HCT116 (cell line): ENCODE results near the gene ZBTB37. TPM values are rescaled to one million over a fixed set of nuclear protein-coding genes. Genes with fewer than 3 reads are reported as not detected.

ENCODE experiments used
- ATAC-seq: fragments of 200-7000 bp; cut with Tn5 transposase; 2 replicates; pipeline ENCODE4 v1.9.1; 2020; ENCODE audit warnings: mild to moderate bottlenecking, moderate library complexity
- BruUV-seq: library from RNA; stranded (reverse); fragments of 400-500 nt; replicated peaks from 2 replicates; lab custom pipeline; 2021; lab: Mats Ljungman, UMichigan
- CTCF ChIA-PET: fragments of 300-600 bp; sonication (Branson Sonifier 250); formaldehyde crosslinking; loops from one replicate; lab custom pipeline; 2021; ENCODE audit warnings: antibody characterized with exemption; lab: Charles Lee
- POLR2A ChIA-PET: fragments of 300-600, 350-600 bp; sonication (Branson Sonifier 250); formaldehyde crosslinking; loops from one replicate; lab custom pipeline; 2021; ENCODE audit warnings: antibody characterized with exemption; lab: Charles Lee
- RAD21 ChIA-PET, 2 experiments: fragments of 300-600 bp; sonication (Branson Sonifier 250); formaldehyde crosslinking; loops; one replicate each; lab custom pipeline; 2023; ENCODE audit warnings: low total read pairs in 2 of 2; ENCODE audit not compliant: uncharacterized antibody in 2 of 2, unreplicated experiment in 2 of 2, low non-redundant PET in 1 of 2; lab: Charles Lee
- DNase-seq: peaks from one replicate; pipeline ENCODE4 v3.0.0-alpha.2; 2010; ENCODE audit warnings: low read depth, low spot score
- H2AFZ ChIP-seq: fragments of 200-600 bp; shearing (Covaris generic), sonication (generic); 2 replicates; pipeline ENCODE4 v1.6.1; 2017; ENCODE audit warnings: low read depth, mixed run types, mixed read lengths, antibody characterized with exemption, low read length; ENCODE audit not compliant: poor library complexity, severe bottlenecking
- H3K27ac ChIP-seq: 2 replicates; pipeline ENCODE4 v1.5.1; 2012; ENCODE audit warnings: low read depth, low read length
- H3K27me3 ChIP-seq: fragments of 200-600 bp; sonication (generic); 2 replicates; pipeline ENCODE4 v1.6.1; 2016; ENCODE audit warnings: mixed run types, low read length, mixed read lengths; ENCODE audit not compliant: insufficient read depth
- H3K36me3 ChIP-seq, 2 experiments: fragments of 200-500 bp in 1 of 2; fragments of 200-600 bp in 1 of 2; sonication (Bioruptor generic) in 1 of 2; sonication (generic) in 1 of 2; 2 replicates each; pipeline versions ENCODE4 v1.5.1 to v1.6.1; 2014 to 2016; ENCODE audit warnings: low read length in 2 of 2, inconsistent platforms in 1 of 2, mixed read lengths in 1 of 2, mixed run types in 1 of 2; ENCODE audit not compliant: insufficient read depth in 2 of 2, control insufficient read depth in 1 of 2
- H3K4me1 ChIP-seq, 2 experiments: fragments of 200-600 bp in 1 of 2; sonication (generic) in 1 of 2; 2 replicates each; pipeline versions ENCODE4 v1.5.1 to v1.6.1; 2012 to 2017; ENCODE audit warnings: low read length in 2 of 2, inconsistent platforms in 1 of 2, mild to moderate bottlenecking in 1 of 2, mixed read lengths in 1 of 2, mixed run types in 1 of 2, moderate library complexity in 1 of 2; ENCODE audit not compliant: insufficient read depth in 2 of 2, control insufficient read depth in 1 of 2
- H3K4me2 ChIP-seq: fragments of 200-600 bp; sonication (generic); 2 replicates; pipeline ENCODE4 v1.6.1; 2017; ENCODE audit warnings: mixed run types, low read length, mixed read lengths
- H3K4me3 ChIP-seq, 2 experiments: fragments of 200-600 bp in 1 of 2; sonication (generic) in 1 of 2; replicated peaks in 1 of 2; 2 replicates each; pipeline ENCODE4 v1.5.1; 2011 to 2016; ENCODE audit warnings: low read length in 2 of 2, control low read depth in 1 of 2, low read depth in 1 of 2, mild to moderate bottlenecking in 1 of 2, mixed read lengths in 1 of 2, mixed run types in 1 of 2
- H3K79me2 ChIP-seq: fragments of 200-600 bp; sonication (generic); 2 replicates; pipeline ENCODE4 v1.6.1; 2017; ENCODE audit warnings: mild to moderate bottlenecking, mixed run types, low read length, moderate library complexity, mixed read lengths; ENCODE audit not compliant: insufficient read depth
- H3K9ac ChIP-seq: fragments of 200-600 bp; sonication (generic); 2 replicates; pipeline ENCODE4 v1.6.1; 2016; ENCODE audit warnings: low read length, mixed read lengths
- H3K9me2 ChIP-seq: fragments of 200-600 bp; sonication (generic), shearing (Covaris generic); 2 replicates; pipeline ENCODE4 v1.6.1; 2017; ENCODE audit warnings: mixed run types, mild to moderate bottlenecking, moderate library complexity; ENCODE audit not compliant: insufficient read depth
- H3K9me3 ChIP-seq, 2 experiments: fragments of 200-500 bp in 1 of 2; fragments of 200-600 bp in 1 of 2; sonication (Bioruptor generic) in 1 of 2; sonication (generic) in 1 of 2; 2 replicates each; pipeline ENCODE4 v1.6.1; 2014 to 2017; ENCODE audit warnings: low read length in 2 of 2, mixed read lengths in 2 of 2, inconsistent platforms in 1 of 2, low read depth in 1 of 2, mild to moderate bottlenecking in 1 of 2, mixed run types in 1 of 2, moderate library complexity in 1 of 2; ENCODE audit not compliant: control insufficient read depth in 1 of 2, insufficient read depth in 1 of 2
- H4K20me1 ChIP-seq: fragments of 200-600 bp; sonication (generic), shearing (Covaris generic); 2 replicates; pipeline ENCODE4 v1.6.1; 2017; ENCODE audit warnings: mixed run types, mild to moderate bottlenecking, moderate library complexity; ENCODE audit not compliant: insufficient read depth
- CBX3 ChIP-seq: IDR thresholded peaks from 2 replicates; pipeline ENCODE4 v1.6.1; 2012; ENCODE audit warnings: low read depth
- CEBPB ChIP-seq: IDR thresholded peaks from 2 replicates; pipeline ENCODE4 v1.6.1; 2012; ENCODE audit warnings: low read depth
- EGR1 ChIP-seq: IDR thresholded peaks from 2 replicates; pipeline ENCODE4 v1.6.1; 2012; ENCODE audit warnings: low read depth
- ELF1 ChIP-seq: IDR thresholded peaks from 2 replicates; pipeline ENCODE4 v1.6.1; 2012; ENCODE audit warnings: low read depth, borderline replicate concordance
- EZH2 ChIP-seq: fragments of 200-600 bp; sonication (generic); IDR thresholded peaks from 2 replicates; pipeline ENCODE4 v1.6.1; 2017; ENCODE audit warnings: antibody characterized with exemption, mixed run types
- FOSL1 ChIP-seq: IDR thresholded peaks from 2 replicates; pipeline ENCODE4 v1.6.1; 2012; ENCODE audit warnings: low read depth
- JUND ChIP-seq: IDR thresholded peaks from 2 replicates; pipeline ENCODE4 v1.6.1; 2012
- POLR2AphosphoS5 ChIP-seq: IDR thresholded peaks from 2 replicates; pipeline ENCODE4 v1.6.1; 2011; ENCODE audit warnings: mild to moderate bottlenecking, low read depth, low read length, moderate library complexity
- RAD21 ChIP-seq: IDR thresholded peaks from 2 replicates; pipeline ENCODE4 v1.6.1; 2012; ENCODE audit warnings: low read depth, mild to moderate bottlenecking
- SIN3A ChIP-seq: IDR thresholded peaks from 2 replicates; pipeline ENCODE4 v1.6.1; 2012; ENCODE audit warnings: low read depth
- SP1 ChIP-seq: IDR thresholded peaks from 2 replicates; pipeline ENCODE4 v1.6.1; 2012; ENCODE audit warnings: low read depth
- SRF ChIP-seq: IDR thresholded peaks from 2 replicates; pipeline ENCODE4 v1.6.1; 2012; ENCODE audit warnings: low read depth
- TCF7L2 ChIP-seq: IDR thresholded peaks from 2 replicates; pipeline ENCODE4 v1.7.0; 2011; ENCODE audit warnings: borderline replicate concordance, inconsistent platforms; ENCODE audit not compliant: insufficient read depth, insufficient read length; ENCODE audit errors: extremely low read depth
- YY1 ChIP-seq: IDR thresholded peaks from 2 replicates; pipeline ENCODE4 v1.6.1; 2011; ENCODE audit warnings: low read length, low read depth, moderate library complexity, mild to moderate bottlenecking; ENCODE audit not compliant: insufficient replicate concordance; ENCODE audit errors: extremely low read depth
- ZFX ChIP-seq: fragments of 450-650 bp; IDR thresholded peaks from 2 replicates; pipeline ENCODE4 v1.6.1; 2017
- intact Hi-C: fragments of 100-400 bp; cut with micrococcal nuclease; formaldehyde crosslinking; loops from 2 replicates; pipeline ENCODE4 v1.10.0; 2022
- total RNA-seq: library from RNA; stranded (reverse); gene quantifications from one replicate; pipeline ENCODE4 v1.2.1, GENCODE V29; 2021; ENCODE audit not compliant: unreplicated experiment
- TF ChIP-seq, protein P1 (sequence below), 3 experiments: fragments of 200-600 bp in 1 of 3; sonication (generic) in 1 of 3; IDR thresholded peaks in 2 of 3; conservative IDR thresholded peaks in 1 of 3; 2 replicates each; pipeline ENCODE4 v1.5.1; 2012 to 2017; ENCODE audit warnings: low read depth in 2 of 3, low read length in 2 of 3, antibody characterized with exemption in 1 of 3, borderline replicate concordance in 1 of 3, control low read depth in 1 of 3, mild to moderate bottlenecking in 1 of 3, mixed read lengths in 1 of 3, mixed run types in 1 of 3, moderate library complexity in 1 of 3; ENCODE audit not compliant: insufficient read depth in 1 of 3
- TF ChIP-seq, protein P2 (sequence below): IDR thresholded peaks from 2 replicates; pipeline ENCODE4 v1.6.1; 2011; ENCODE audit warnings: mild to moderate bottlenecking, low read length, moderate library complexity; ENCODE audit not compliant: insufficient replicate concordance; ENCODE audit errors: extremely low read depth
- TF ChIP-seq, protein P3 (sequence below): IDR thresholded peaks from 2 replicates; pipeline ENCODE4 v1.6.1; 2012
- TF ChIP-seq, protein P4 (sequence below): IDR thresholded peaks from 2 replicates; pipeline ENCODE4 v1.6.1; 2012; ENCODE audit warnings: low read depth

The ZBTB37 gene
- total RNA-seq, 1 experiment from 2014 or later = 9.5 TPM

DNA sequence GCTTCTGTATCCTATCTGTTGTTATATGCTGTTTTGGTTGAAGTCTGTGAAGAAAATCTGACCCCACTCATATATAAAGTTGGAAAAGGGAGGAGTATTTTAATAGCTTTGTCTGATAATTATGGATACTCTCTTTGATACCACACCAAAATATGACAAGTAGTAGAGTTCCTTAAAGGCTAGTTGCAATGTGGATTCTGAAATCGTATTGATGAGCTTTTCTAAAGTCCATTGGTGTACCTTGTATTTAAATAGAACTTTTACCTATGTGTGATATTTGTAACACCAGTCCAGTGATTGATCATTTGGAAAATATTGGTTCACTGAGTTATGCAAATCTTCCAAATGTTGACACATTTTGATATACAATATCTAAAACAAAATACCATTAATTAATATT is 8.1 kb upstream of the ZBTB37 start:
- RAD21 ChIA-PET = no interaction called here
- intact Hi-C loops = loop anchor here (10.0 kb wide), 1 partner anchor 355 kb away; no protein-coding TSS in a partner anchor
- BruUV-seq = no TSS peak
- ATAC-seq = no peak
- Histone ChIP-seq H3K9me3 (no peaks in the 10 kb centered on the region), H3K4me3 (no peak overlapping the region), H3K9ac (no peak overlapping the region)
- CTCF ChIA-PET = no interaction called here
- TF ChIP-seq, protein P1, sequence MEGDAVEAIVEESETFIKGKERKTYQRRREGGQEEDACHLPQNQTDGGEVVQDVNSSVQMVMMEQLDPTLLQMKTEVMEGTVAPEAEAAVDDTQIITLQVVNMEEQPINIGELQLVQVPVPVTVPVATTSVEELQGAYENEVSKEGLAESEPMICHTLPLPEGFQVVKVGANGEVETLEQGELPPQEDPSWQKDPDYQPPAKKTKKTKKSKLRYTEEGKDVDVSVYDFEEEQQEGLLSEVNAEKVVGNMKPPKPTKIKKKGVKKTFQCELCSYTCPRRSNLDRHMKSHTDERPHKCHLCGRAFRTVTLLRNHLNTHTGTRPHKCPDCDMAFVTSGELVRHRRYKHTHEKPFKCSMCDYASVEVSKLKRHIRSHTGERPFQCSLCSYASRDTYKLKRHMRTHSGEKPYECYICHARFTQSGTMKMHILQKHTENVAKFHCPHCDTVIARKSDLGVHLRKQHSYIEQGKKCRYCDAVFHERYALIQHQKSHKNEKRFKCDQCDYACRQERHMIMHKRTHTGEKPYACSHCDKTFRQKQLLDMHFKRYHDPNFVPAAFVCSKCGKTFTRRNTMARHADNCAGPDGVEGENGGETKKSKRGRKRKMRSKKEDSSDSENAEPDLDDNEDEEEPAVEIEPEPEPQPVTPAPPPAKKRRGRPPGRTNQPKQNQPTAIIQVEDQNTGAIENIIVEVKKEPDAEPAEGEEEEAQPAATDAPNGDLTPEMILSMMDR (IDR thresholded peaks at IDR 0.05 in 2 of 3, conservative IDR thresholded peaks at IDR 0.05 in 1 of 3; ENCODE audit: borderline replicate concordance in 1 of 3, insufficient read depth in 1 of 3, low read depth in 2 of 3, low read length in 2 of 3) = no peak
- TF ChIP-seq YY1 (no peak), EGR1 (no peak), POLR2AphosphoS5 (no peak), CEBPB (no peak), SIN3A (no peak), RAD21 (no peak), CBX3 (no peak), EZH2 (no peak), JUND (no peak), FOSL1 (no peak), SRF (no peak), ZFX (no peak), TCF7L2 (no peak), ELF1 (no peak), SP1 (no peak)
- TF ChIP-seq, protein P2, sequence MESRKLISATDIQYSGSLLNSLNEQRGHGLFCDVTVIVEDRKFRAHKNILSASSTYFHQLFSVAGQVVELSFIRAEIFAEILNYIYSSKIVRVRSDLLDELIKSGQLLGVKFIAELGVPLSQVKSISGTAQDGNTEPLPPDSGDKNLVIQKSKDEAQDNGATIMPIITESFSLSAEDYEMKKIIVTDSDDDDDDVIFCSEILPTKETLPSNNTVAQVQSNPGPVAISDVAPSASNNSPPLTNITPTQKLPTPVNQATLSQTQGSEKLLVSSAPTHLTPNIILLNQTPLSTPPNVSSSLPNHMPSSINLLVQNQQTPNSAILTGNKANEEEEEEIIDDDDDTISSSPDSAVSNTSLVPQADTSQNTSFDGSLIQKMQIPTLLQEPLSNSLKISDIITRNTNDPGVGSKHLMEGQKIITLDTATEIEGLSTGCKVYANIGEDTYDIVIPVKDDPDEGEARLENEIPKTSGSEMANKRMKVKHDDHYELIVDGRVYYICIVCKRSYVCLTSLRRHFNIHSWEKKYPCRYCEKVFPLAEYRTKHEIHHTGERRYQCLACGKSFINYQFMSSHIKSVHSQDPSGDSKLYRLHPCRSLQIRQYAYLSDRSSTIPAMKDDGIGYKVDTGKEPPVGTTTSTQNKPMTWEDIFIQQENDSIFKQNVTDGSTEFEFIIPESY = no peak
- TF ChIP-seq, protein P3, sequence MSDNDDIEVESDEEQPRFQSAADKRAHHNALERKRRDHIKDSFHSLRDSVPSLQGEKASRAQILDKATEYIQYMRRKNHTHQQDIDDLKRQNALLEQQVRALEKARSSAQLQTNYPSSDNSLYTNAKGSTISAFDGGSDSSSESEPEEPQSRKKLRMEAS = no peak
- TF ChIP-seq, protein P4, sequence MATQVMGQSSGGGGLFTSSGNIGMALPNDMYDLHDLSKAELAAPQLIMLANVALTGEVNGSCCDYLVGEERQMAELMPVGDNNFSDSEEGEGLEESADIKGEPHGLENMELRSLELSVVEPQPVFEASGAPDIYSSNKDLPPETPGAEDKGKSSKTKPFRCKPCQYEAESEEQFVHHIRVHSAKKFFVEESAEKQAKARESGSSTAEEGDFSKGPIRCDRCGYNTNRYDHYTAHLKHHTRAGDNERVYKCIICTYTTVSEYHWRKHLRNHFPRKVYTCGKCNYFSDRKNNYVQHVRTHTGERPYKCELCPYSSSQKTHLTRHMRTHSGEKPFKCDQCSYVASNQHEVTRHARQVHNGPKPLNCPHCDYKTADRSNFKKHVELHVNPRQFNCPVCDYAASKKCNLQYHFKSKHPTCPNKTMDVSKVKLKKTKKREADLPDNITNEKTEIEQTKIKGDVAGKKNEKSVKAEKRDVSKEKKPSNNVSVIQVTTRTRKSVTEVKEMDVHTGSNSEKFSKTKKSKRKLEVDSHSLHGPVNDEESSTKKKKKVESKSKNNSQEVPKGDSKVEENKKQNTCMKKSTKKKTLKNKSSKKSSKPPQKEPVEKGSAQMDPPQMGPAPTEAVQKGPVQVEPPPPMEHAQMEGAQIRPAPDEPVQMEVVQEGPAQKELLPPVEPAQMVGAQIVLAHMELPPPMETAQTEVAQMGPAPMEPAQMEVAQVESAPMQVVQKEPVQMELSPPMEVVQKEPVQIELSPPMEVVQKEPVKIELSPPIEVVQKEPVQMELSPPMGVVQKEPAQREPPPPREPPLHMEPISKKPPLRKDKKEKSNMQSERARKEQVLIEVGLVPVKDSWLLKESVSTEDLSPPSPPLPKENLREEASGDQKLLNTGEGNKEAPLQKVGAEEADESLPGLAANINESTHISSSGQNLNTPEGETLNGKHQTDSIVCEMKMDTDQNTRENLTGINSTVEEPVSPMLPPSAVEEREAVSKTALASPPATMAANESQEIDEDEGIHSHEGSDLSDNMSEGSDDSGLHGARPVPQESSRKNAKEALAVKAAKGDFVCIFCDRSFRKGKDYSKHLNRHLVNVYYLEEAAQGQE = no peak
- TF ChIP-seq, all 23 proteins: peak for 0
- POLR2A ChIA-PET = interaction anchor here (1.5 to 2.1 kb wide), 4 partner anchors 8 to 18 kb away, joined by 4 to 9 read pairs (median 5); partner anchors contain the start of gene ZBTB37
- Histone ChIP-seq H3K4me2 (no peak overlapping the region), H3K79me2 (peaks cover 11% of the 10 kb centered on the region), H3K9me2 (no peaks in the 10 kb centered on the region), H4K20me1 (peaks cover 23% of the 10 kb centered on the region), H3K27me3 (no peaks in the 10 kb centered on the region), H3K27ac (no peak overlapping the region), H2AFZ (no peak overlapping the region), H3K4me1 (peaks cover 0 to 16% of the 10 kb centered on the region in 2 experiments; a peak in 2 of 4 replicates), H3K36me3 (peaks cover 20 to 24% of the 10 kb centered on the region in 2 experiments)
- DNase-seq = no peak
